NCI-H2107 treated with DMSO at 0.1 percent for 48 hours (cell line): ENCODE data around the gene KCNJ1.
A peak's percentile ranks its signal among the peaks of the same experiment; 100 is the strongest.

ENCODE experiments used
- DNase-seq: peaks from one replicate; lab custom pipeline; 2025; ENCODE audit not compliant: unreplicated experiment; lab: John Stamatoyannopoulos, UW

Gene KCNJ1

GRCh38 chr11:128825050-128825784 lies 41.9 kb downstream of the KCNJ1 start:
- DNase-seq = no peak

- no peak for DNase-seq
Observed at GRCh38 chr11:128824191-128825049, 42.7 kb downstream of the KCNJ1 start.

DNA sequence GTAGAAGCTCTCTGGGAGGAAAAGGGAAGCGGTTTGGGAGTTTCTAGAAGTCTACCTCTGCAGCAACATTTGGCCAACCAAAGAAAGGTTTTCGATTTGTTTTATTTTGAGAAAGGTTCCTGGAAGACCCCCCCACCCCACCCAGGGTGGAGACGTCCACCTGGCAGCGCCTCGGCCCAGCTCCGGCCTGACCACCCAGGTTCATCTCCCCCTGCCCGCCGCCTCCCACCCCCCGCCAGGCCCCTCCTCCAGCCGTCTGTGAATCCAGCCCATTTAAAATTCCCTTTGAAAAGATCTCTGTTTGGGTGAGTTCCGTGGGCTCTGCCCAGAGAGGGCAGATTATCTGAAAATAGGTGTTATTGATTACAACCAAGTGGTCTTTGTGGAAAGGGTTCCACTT lies 43.3 kb downstream of the KCNJ1 start:
- no peak for DNase-seq

DNA sequence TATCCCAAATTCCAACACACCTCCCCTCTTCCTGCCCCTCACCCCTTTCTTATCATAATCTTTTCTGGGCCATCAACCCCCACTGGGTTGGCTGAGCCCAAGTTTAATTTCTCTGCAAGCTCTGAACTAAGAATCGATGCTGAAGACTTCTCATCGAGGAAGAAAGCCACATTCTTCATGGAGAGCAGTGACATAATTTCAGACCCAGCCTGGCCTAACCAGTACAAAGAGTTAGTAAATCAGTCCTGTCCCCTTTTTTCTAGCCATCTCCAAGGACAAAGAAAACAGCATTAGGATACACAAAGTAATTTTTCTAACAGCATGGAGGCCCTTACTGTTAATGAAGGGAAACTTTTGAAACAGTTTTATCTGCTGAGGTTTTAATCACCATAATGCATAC lies 45.0 kb downstream of the KCNJ1 start:
- DNase-seq = no peak

GRCh38 chr11:128821556-128821955 lies 45.5 kb downstream of the KCNJ1 start:
- DNase-seq = no peak

GRCh38 chr11:128819198-128819597 lies 47.9 kb downstream of the KCNJ1 start:
- no peak for DNase-seq

DNA sequence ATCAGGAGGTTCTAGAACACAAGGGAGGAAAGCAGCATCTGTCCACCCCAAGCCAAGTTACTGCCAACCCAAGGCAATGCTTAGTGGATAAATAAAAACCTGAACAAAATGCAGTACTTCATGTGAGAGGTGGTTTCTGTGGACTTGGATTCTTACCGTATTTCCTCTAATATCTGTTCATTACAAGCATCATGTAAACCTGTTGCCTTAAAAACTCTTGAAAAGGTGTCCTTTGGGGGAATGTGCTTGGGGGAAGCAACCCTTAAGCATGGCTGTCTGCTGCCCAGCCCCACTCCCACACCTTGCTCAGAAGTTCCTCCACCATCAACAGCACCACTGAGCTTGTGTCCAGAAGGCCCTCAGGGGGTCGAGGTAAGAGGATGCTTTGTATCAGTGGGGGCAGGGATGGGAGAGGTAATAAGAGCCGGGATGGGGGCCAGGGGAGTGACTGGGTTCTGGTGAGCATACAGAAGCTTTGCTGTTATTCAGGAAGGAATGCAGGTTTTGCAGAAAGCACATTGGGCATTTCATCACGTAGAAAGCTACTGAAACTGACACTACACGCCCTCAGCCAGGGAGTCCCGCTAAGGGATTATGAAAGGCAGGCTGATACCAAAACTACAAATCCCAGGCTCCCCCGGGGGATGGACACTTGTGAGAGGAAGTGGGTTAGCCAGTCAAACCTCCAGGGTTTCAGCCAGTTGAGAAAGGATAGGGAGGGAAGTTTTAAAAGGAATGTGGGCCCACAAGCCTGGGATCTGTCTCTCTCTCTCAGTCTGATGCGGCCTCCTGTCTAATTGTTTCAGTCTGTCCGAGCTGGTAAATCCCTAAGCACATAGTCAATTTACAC lies 52.0 kb downstream of the KCNJ1 start:
- no peak for DNase-seq

GRCh38 chr11:128813729-128814128 lies 53.4 kb downstream of the KCNJ1 start:
- no peak for DNase-seq

DNA sequence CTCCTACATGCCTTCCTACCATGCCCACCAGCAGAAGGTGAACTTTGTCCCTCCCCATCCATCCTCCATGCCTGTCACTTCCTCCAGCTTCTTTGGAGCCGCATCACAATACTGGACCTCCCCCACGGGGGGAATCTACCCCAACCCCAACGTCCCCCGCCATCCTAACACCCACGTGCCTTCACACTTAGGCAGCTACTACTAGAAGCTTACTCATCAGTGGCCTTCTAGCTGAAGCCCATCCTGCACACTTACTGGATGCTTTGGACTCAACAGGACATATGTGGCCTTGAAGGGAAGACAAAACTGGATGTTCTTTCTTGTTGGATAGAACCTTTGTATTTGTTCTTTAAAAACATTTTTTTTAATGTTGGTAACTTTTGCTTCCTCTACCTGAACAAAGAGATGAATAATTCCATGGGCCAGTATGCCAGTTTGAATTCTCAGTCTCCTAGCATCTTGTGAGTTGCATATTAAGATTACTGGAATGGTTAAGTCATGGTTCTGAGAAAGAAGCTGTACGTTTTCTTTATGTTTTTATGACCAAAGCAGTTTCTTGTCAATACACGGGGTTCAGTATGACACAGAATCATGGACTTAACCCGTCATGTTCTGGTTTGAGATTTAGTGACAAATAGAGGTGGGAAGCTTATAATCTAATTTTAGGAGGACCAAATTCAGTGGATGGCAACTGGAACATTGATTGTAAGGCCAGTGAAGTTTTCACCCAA lies 56.1 kb downstream of the KCNJ1 start:
- no peak for DNase-seq

DNA sequence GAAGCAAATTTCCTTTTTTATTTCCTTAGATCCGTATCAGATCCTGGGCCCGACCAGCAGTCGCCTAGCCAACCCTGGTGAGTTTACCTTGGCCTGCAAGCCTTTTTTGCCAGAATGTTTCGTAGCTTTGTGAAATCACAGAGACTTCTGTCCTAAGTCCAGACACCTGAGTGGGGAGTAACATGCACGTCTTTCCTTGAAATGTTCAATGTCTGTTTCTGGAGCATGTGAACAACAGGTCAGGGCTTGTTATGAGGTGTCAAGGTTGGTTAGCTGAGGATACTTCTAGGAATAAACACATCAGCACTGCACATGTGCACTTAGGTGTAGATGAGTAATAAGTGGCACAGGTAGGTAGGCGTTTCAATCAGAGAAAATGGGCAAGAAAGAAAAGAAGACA lies 58.0 kb downstream of the KCNJ1 start:
- DNase-seq = no peak

- DNase-seq = no peak
Observed at GRCh38 chr11:128807909-128808308, 59.2 kb downstream of the KCNJ1 start.

GRCh38 chr11:128806506-128807261 lies 60.4 kb downstream of the KCNJ1 start:
- no peak for DNase-seq

DNA sequence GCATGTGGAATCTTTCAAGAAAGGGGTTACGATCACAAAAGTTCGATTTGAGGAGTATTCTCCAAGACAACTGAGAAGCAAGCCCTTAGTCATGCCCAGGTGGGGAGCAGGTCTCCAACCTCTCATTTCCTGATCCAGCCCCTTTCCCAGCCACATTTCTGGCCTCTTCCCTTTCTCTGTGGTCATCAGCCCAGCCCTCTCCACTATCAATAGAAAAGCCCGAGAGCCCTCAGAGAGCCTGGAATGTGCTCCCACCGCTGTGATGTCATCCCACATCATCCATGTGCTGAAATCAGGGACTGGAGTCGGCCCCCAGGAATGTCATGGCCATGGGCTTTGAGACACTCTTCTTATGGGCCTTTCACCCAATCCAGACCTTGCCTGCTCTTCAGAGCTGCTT lies 62.6 kb downstream of the KCNJ1 start:
- DNase-seq = no peak

GRCh38 chr11:128803449-128804245 lies 63.4 kb downstream of the KCNJ1 start:
- no peak for DNase-seq

DNA sequence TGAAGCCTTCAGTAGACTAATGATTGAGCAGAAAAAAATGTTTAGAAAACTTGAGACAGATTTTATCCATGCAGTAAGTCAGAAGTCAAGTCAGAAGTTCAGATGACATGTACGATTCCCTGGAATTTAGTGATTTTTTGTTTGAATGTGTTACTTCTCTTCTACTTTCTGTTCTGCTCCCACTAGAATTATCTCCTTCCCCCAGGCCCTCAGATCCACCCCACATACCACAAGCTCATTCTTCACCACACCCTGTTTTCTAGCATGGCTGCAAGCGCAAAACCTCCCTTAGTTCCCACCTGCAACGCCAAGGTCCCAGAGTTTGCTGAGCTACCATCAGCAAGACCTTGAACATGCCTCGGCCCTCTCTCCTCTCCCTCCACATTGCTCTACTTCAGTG lies 64.1 kb downstream of the KCNJ1 start:
- no peak for DNase-seq

DNA sequence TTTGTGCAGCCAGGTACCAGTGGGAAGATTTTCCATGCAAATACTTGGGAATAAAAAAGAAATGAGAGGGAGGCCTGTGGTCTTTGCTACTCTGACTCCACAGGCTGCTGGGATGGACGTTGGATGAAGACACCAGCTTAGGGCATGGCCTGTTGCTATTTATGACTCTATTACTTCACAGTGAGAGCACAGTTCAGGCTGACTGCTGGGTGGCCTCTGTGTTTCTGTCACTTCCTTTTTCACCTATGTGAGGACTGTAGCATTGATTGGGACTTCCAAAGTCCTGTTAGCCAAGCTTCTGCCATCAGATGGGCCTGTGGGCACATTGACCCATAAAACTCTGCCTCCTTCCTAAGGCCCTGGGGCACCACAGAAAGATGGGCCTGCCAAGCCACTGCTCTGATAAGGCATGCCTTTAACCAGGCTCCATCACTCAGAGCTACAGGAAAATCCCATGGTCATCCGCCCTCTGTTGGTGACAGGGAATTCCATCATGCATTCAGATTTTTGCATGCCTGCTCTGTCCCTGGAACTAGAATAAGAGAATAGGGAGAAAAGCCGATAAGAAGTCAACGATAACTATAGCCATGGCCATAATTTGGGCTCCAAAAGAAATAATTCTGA lies 64.6 kb downstream of the KCNJ1 start:
- DNase-seq = peak; percentile 3

- DNase-seq = no peak
Observed at GRCh38 chr11:128800871-128801417, 66.2 kb downstream of the KCNJ1 start.

DNA sequence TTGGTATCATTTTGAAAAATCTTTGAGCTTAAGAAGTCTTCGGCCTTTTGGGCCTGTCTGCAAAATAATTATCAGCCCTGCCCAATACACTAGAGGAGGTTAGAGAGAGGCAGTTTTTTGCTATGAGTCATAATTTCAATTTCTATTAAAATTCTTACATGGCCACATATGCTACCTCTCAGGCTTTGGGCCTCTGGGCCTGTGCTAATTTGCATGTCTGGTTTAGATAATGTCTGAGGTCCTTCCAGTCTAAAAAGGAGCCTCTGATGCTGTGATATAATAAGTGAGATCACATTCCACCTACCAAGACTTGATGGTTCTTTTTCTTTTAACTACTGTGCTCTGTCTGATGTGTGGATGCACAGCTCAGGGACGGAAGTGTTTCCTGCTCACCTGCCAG lies 70.8 kb downstream of the KCNJ1 start:
- DNase-seq = no peak

DNA sequence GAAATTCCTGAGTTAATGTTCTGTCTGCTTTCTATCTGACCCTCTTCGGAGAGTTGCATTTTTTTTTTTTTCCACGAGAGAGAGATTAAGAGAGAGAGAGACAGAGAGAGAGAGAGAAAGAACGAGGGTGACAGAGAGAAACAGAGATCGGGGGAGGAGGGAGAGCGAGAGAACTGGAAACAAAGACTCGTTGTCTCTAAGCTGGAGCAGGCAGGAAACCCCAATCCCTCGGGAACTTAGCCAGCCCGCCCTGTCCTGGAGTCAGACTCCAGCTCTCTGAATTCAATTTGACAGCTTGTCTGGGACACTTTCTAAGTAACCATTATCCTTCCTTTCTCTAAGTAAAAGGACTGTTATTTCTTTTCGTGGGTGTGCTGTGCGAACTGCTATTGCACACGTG lies 76.9 kb downstream of the KCNJ1 start:
- DNase-seq = no peak
